HFFc6 (cell line): ENCODE results near the gene POFUT2. TPM values are rescaled to one million over a fixed set of nuclear protein-coding genes. Genes with fewer than 3 reads are reported as not detected.

Experiments
- DNase-seq: peaks from one replicate; pipeline ENCODE4 v3.0.0-alpha.2; 2018
- H3K27ac Mint-ChIP-seq: 2 replicates; pipeline ENCODE4 v1.8.0; 2020; ENCODE audit warnings: mild to moderate bottlenecking, mixed read lengths
- H3K27me3 Mint-ChIP-seq: 2 replicates; pipeline ENCODE4 v1.8.0; 2021; ENCODE audit warnings: mild to moderate bottlenecking, moderate library complexity, mixed read lengths; ENCODE audit not compliant: insufficient read depth
- H3K36me3 Mint-ChIP-seq: 2 replicates; pipeline ENCODE4 v1.8.0; 2021; ENCODE audit warnings: low read depth, mixed read lengths
- H3K4me1 Mint-ChIP-seq: 2 replicates; pipeline ENCODE4 v1.8.0; 2020; ENCODE audit warnings: low read depth, mixed read lengths
- H3K4me3 Mint-ChIP-seq: 2 replicates; pipeline ENCODE4 v1.8.0; 2020; ENCODE audit warnings: mild to moderate bottlenecking, moderate library complexity, mixed read lengths
- H3K9me3 Mint-ChIP-seq: 2 replicates; pipeline ENCODE4 v1.8.0; 2020; ENCODE audit warnings: mild to moderate bottlenecking, mixed read lengths
- total RNA-seq, 6 experiments: library from RNA; stranded (reverse); fragmentation: NEBNext Ultra II Directional; extraction: Animal tissue kit (Norgen Biotek cat#: 25700); gene quantifications; 2 replicates in 1 of 6; 3 replicates in 5 of 6; pipeline ENCODE4 v1.2.3, GENCODE V29; 2021
- TF ChIP-seq, protein P1 (sequence below): fragments of 200-600 bp; sonication (generic); IDR thresholded peaks from 2 replicates; pipeline ENCODE4 v1.5.0; 2021; ENCODE audit warnings: antibody characterized with exemption, mild to moderate bottlenecking

Gene POFUT2
- total RNA-seq, 6 experiments from 2014 or later = 78.2 to 112 (median 80.3) TPM

- no peak for DNase-seq
- Mint-ChIP-seq H3K4me3 (no peak overlapping the region), H3K4me1 (peaks cover 19% of the 10 kb centered on the region), H3K27me3 (no peaks in the 10 kb centered on the region; the same call in none of the 2 replicates), H3K9me3 (peaks cover 6% of the 10 kb centered on the region; the same call in 1 of the 2 replicates), H3K36me3 (peaks cover 6% of the 10 kb centered on the region), H3K27ac (no peak overlapping the region)
- TF ChIP-seq, protein P1, sequence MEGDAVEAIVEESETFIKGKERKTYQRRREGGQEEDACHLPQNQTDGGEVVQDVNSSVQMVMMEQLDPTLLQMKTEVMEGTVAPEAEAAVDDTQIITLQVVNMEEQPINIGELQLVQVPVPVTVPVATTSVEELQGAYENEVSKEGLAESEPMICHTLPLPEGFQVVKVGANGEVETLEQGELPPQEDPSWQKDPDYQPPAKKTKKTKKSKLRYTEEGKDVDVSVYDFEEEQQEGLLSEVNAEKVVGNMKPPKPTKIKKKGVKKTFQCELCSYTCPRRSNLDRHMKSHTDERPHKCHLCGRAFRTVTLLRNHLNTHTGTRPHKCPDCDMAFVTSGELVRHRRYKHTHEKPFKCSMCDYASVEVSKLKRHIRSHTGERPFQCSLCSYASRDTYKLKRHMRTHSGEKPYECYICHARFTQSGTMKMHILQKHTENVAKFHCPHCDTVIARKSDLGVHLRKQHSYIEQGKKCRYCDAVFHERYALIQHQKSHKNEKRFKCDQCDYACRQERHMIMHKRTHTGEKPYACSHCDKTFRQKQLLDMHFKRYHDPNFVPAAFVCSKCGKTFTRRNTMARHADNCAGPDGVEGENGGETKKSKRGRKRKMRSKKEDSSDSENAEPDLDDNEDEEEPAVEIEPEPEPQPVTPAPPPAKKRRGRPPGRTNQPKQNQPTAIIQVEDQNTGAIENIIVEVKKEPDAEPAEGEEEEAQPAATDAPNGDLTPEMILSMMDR = no peak
Observed at GRCh38 chr21:45302082-45303061, 14.7 kb upstream of the POFUT2 start.

DNA sequence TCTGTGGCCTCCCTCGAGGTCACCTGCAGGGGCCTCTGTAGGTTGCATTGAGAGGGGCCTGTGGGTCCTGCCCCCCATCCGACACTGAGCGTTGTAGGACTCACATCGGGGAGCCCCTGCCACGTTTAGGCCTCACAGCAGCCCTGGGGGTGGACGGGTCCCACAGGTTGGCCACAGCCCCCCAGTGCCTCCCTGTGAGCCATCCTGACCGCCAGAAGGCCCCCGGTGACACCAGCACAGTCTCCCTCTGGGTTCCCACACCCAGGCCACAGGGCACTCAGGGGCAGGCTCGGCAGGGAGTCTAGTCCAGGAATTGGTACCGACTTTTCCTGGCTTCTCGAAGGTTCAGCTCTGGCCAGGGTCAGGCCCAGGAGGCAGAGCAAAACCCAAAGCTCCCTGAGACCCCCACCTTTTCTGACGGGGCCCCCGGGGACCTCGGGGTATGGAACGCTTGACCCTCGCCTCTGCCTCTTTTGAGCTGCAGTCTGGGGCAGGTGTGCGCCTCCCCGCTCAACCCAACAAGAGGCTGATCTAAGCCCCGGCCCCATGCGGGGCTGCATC lies 13.9 kb upstream of the POFUT2 start:
- Mint-ChIP-seq H3K27ac (no peak overlapping the region), H3K36me3 (peaks cover 13% of the 10 kb centered on the region), H3K27me3 (no peaks in the 10 kb centered on the region; the same call in none of the 2 replicates), H3K9me3 (peaks cover 10% of the 10 kb centered on the region; the same call in 1 of the 2 replicates), H3K4me3 (no peak overlapping the region), H3K4me1 (peaks cover 19% of the 10 kb centered on the region)
- TF ChIP-seq, protein P1 = no peak
- DNase-seq = no peak

DNA sequence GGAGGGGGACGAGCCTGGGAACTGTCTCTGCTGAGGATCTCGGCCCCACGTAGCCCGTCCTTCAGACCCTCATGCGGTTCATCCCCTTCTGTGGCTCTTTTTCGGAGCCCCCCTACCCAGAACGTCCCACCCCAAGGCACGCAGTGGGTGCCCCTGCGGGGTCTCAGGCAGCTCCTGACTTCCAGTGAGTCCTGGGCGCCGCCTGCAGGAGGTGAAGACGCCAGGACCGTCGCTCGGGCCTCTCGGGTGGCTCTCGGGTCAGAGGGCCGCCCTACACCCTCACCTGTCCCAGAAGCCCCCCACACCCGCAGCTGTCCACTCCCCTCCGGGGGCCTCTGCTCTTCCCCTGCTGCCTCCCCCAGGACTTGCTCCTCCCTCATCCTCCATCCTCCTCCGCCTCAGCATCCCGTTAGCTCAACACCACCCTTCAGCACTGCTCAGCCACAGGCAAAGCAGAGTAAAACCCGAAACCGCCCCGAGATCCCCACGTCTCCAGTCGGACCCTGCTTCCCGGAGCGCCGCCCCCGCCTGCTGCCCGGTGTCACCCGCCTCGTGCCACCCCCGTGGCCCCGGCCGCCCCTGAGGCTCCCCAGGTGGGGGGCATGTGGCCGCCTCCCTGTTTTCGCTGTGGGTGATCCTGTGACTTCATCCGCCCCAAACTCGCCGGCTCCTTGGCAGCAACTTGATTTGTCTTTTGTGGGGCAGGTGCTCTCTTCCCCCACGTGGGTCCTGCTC lies 13.3 kb upstream of the POFUT2 start:
- H3K27ac Mint-ChIP-seq = no peak overlapping the region
- peaks cover 10% of the 10 kb centered on the region; the same call in 1 of the 2 replicates for H3K9me3 Mint-ChIP-seq
- H3K36me3 Mint-ChIP-seq = peaks cover 13% of the 10 kb centered on the region
- H3K27me3 Mint-ChIP-seq = no peaks in the 10 kb centered on the region; the same call in 1 of the 2 replicates
- no peak overlapping the region for H3K4me3 Mint-ChIP-seq
- peaks cover 23% of the 10 kb centered on the region for H3K4me1 Mint-ChIP-seq
- no peak for DNase-seq
- TF ChIP-seq, protein P1 = 0 out of 2 replicates have a peak, but pooled peaks have one; percentile 6

DNA sequence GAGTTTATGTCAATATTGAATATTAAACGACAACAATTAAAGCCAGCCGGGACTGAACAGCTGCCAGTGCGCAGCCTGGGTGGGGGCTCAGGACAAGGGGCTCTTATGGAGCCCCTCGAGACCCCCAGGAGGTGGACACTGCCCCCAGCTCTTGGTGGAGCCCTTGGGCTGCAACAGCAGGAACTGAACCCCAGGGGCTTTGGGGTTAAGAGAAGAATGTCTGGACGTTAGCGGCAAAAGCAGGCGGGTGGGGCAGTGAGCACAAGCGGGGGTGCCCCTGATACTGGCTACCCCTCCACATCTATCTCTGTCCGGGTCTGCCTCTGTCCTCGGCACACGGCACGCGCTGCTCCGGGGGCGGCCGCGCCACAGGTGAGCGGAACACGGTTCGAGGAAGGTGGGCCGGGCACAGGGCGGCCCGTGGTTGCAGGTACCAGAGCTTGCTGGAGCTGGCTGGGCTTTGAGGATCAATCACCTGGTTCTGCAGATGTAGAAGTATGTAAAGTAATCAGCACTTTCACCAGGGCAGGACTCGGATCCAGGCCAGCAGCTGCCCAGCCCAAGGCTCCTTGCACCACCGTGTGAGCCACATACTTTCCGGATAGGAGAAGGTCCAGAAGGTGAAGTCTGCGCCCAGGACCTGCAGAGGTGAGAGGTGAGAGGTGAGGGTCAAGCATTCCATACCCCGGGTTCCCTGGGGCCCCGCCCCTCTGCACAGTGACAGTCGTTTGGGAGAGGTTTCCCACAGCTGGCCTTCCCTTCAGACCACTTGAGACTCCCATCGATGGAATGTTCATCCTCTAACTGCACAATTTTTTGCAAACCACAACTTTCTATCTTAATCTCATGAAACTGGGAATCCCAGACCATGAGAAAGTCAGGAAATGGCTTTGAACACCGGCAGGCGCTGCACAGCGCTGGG lies 12.4 kb upstream of the POFUT2 start:
- Mint-ChIP-seq H3K4me1 (peaks cover 31% of the 10 kb centered on the region), H3K9me3 (peaks cover 10% of the 10 kb centered on the region; the same call in 1 of the 2 replicates), H3K4me3 (no peak overlapping the region), H3K27ac (no peak overlapping the region), H3K27me3 (no peaks in the 10 kb centered on the region), H3K36me3 (peaks cover 13% of the 10 kb centered on the region)
- TF ChIP-seq, protein P1 = no peak
- no peak for DNase-seq
